GM21723 (cell line): ENCODE data around the gene L3MBTL2.
"Not testable (repeated sequence)": the region's sequence is repeated elsewhere in the genome, so short reads cannot be mapped to it uniquely, and the experiment has no call there.

ENCODE experiments used
- ATAC-seq: cut with Tn5 transposase; IDR thresholded peaks from one replicate; pipeline ENCODE4 v1.9.1; 2021; ENCODE audit warnings: mild to moderate bottlenecking, moderate library complexity; ENCODE audit not compliant: unreplicated experiment

Gene L3MBTL2

GRCh38 chr22:41240377-41241132 lies 35.4 kb downstream of the L3MBTL2 start, which contains the start of gene CHADL:
TSS of gene CHADL (minus strand) at chr22:41240931. CDS start at chr22:41240881, 50 bp downstream.
- no peak for ATAC-seq

GRCh38 chr22:41241133-41241676 lies 36.1 kb downstream of the L3MBTL2 start:
- no peak for ATAC-seq

- no peak for ATAC-seq
Observed at GRCh38 chr22:41242396-41243117, 37.4 kb downstream of the L3MBTL2 start.

GRCh38 chr22:41243361-41243760 lies 38.2 kb downstream of the L3MBTL2 start:
- ATAC-seq = no peak

- ATAC-seq = no peak
Observed at GRCh38 chr22:41245917-41246499, 40.9 kb downstream of the L3MBTL2 start.

GRCh38 chr22:41247703-41248102 lies 42.6 kb downstream of the L3MBTL2 start:
- ATAC-seq = no peak

GRCh38 chr22:41248314-41248713 lies 43.2 kb downstream of the L3MBTL2 start:
- ATAC-seq = no peak

GRCh38 chr22:41248758-41249157 lies 43.6 kb downstream of the L3MBTL2 start:
- no peak for ATAC-seq

- no peak for ATAC-seq
Observed at GRCh38 chr22:41249442-41249841, 44.3 kb downstream of the L3MBTL2 start.

- ATAC-seq = no peak
Observed at GRCh38 chr22:41250127-41250526, 45.0 kb downstream of the L3MBTL2 start.

- ATAC-seq = no peak
Observed at GRCh38 chr22:41252365-41252764, 47.3 kb downstream of the L3MBTL2 start.

GRCh38 chr22:41254230-41254629 lies 49.1 kb downstream of the L3MBTL2 start:
- no peak for ATAC-seq

GRCh38 chr22:41256254-41257253 lies 51.4 kb downstream of the L3MBTL2 start:
- ATAC-seq = no peak

- ATAC-seq = no peak
Observed at GRCh38 chr22:41257696-41258095, 52.6 kb downstream of the L3MBTL2 start.

- ATAC-seq = not testable (repeated sequence)
Observed at GRCh38 chr22:41259756-41260155, 54.6 kb downstream of the L3MBTL2 start.

GRCh38 chr22:41260871-41261270 lies 55.8 kb downstream of the L3MBTL2 start:
- no peak for ATAC-seq

- no peak for ATAC-seq
Observed at GRCh38 chr22:41261541-41262249, 56.6 kb downstream of the L3MBTL2 start.

- ATAC-seq = no peak
Observed at GRCh38 chr22:41262250-41262765, 57.2 kb downstream of the L3MBTL2 start.

GRCh38 chr22:41263704-41264103 lies 58.6 kb downstream of the L3MBTL2 start:
- no peak for ATAC-seq
